HepG2 (cell line): ENCODE results near the gene RPS6KA2. TPM values are rescaled to one million over a fixed set of nuclear protein-coding genes. Genes with fewer than 3 reads are reported as not detected.

Source experiments
- CCDC6 ChIP-seq: sonication (generic); formaldehyde crosslinking; IDR thresholded peaks from 2 replicates; pipeline ENCODE4 v1.8.1; 2022; ENCODE audit warnings: mild to moderate bottlenecking, missing genetic modification reagents, moderate library complexity
- CENPT ChIP-seq: sonication (generic); formaldehyde crosslinking; IDR thresholded peaks from 2 replicates; pipeline ENCODE4 v1.8.0; 2022; ENCODE audit warnings: low read depth, mild to moderate bottlenecking, moderate library complexity, missing genetic modification reagents
- GABPB1 ChIP-seq: IDR thresholded peaks from 2 replicates; pipeline ENCODE4 v1.6.1; 2016; ENCODE audit warnings: mild to moderate bottlenecking, missing genetic modification reagents, moderate library complexity, missing compliant biosample characterization
- GZF1 ChIP-seq: sonication (generic); formaldehyde crosslinking; IDR thresholded peaks from 2 replicates; pipeline ENCODE4 v1.5.1; 2020; ENCODE audit warnings: mild to moderate bottlenecking, missing genetic modification reagents
- HNRNPK ChIP-seq: fragments of 200-400 bp; formaldehyde crosslinking; IDR thresholded peaks from 2 replicates; pipeline ENCODE4 v1.6.1; 2018; ENCODE audit warnings: low read length, low read depth, moderate library complexity, mild to moderate bottlenecking; ENCODE audit not compliant: poor library complexity, severe bottlenecking
- MTF2 ChIP-seq: sonication (generic); formaldehyde crosslinking; IDR thresholded peaks from 2 replicates; pipeline ENCODE4 v1.5.0; 2020; ENCODE audit warnings: missing genetic modification reagents, borderline replicate concordance
- SMAD1 ChIP-seq: sonication (generic); formaldehyde crosslinking; IDR thresholded peaks from 2 replicates; pipeline ENCODE4 v1.4.0; 2020; ENCODE audit warnings: missing genetic modification reagents, low read depth, mild to moderate bottlenecking, borderline replicate concordance
- TBX3 ChIP-seq: fragments of 450-650 bp; IDR thresholded peaks from 2 replicates; pipeline ENCODE4 v1.6.1; 2017; ENCODE audit warnings: antibody characterized with exemption, mild to moderate bottlenecking, inconsistent platforms, borderline replicate concordance
- YY1 ChIP-seq: IDR thresholded peaks from 2 replicates; pipeline ENCODE4 v1.6.1; 2011; ENCODE audit warnings: low read length, low read depth, moderate library complexity, mild to moderate bottlenecking; ENCODE audit not compliant: insufficient read depth, insufficient replicate concordance
- ZBTB21 ChIP-seq: sonication (generic); formaldehyde crosslinking; IDR thresholded peaks from 2 replicates; pipeline ENCODE4 v1.4.0; 2020; ENCODE audit warnings: missing genetic modification reagents
- ZNF121 ChIP-seq: sonication (generic); formaldehyde crosslinking; IDR thresholded peaks from 2 replicates; pipeline ENCODE4 v1.5.0; 2020; ENCODE audit warnings: mild to moderate bottlenecking, missing genetic modification reagents
- ZNF180 ChIP-seq: sonication (generic); formaldehyde crosslinking; IDR thresholded peaks from 2 replicates; pipeline ENCODE4 v1.4.0; 2020; ENCODE audit warnings: low read depth, missing genetic modification reagents, borderline replicate concordance
- ZNF260 ChIP-seq: sonication (generic); formaldehyde crosslinking; IDR thresholded peaks from 2 replicates; pipeline ENCODE4 v1.4.0; 2020; ENCODE audit warnings: missing genetic modification reagents, low read depth, mild to moderate bottlenecking, borderline replicate concordance
- ZNF326 ChIP-seq: sonication (generic); formaldehyde crosslinking; IDR thresholded peaks from 2 replicates; pipeline ENCODE4 v1.4.0; 2020; ENCODE audit warnings: missing genetic modification reagents, borderline replicate concordance
- ZNF557 ChIP-seq: sonication (generic); formaldehyde crosslinking; IDR thresholded peaks from 2 replicates; pipeline ENCODE4 v1.4.0; 2020; ENCODE audit warnings: missing genetic modification reagents
- ZNF749 ChIP-seq: sonication (generic); formaldehyde crosslinking; IDR thresholded peaks from 2 replicates; pipeline ENCODE4 v1.8.0; 2022; ENCODE audit warnings: mild to moderate bottlenecking, missing genetic modification reagents, moderate library complexity, borderline replicate concordance
- ZNF883 ChIP-seq: sonication (generic); formaldehyde crosslinking; IDR thresholded peaks from 2 replicates; pipeline ENCODE4 v1.5.1; 2020; ENCODE audit warnings: mild to moderate bottlenecking, missing genetic modification reagents; ENCODE audit errors: not compliant biosample characterization
- polyA plus RNA-seq, 8 experiments: library from polyadenylated mRNA; depleted of rRNA in 3 of 8; stranded (reverse) in 7 of 8; unstranded in 1 of 8; fragments of >200 nt; fragmentation: Illumina TruSeq in 4 of 8; extraction: Trizol in 4 of 8; gene quantifications; 2 replicates each; pipeline versions ENCODE4 v1.2.1 to v1.2.3, GENCODE V29; 2011 to 2016; ENCODE audit warnings: low read depth in 4 of 8, missing spikeins in 1 of 8, mixed read lengths in 1 of 8; ENCODE audit not compliant: insufficient read depth in 1 of 8
- total RNA-seq, 5 experiments: library from RNA; depleted of rRNA; stranded (reverse); fragments of >200 nt; fragmentation: Illumina TruSeq; extraction: Trizol; gene quantifications; 2 replicates each; pipeline ENCODE4 v1.2.3, GENCODE V29; 2016; ENCODE audit warnings: low read depth in 1 of 5
- TF ChIP-seq, protein P1 (sequence below): IDR thresholded peaks from 2 replicates; pipeline ENCODE4 v1.6.1; 2016; ENCODE audit warnings: mild to moderate bottlenecking, missing biosample characterization, missing genetic modification reagents
- TF ChIP-seq, protein P2 (sequence below): sonication (generic); formaldehyde crosslinking; IDR thresholded peaks from 2 replicates; pipeline ENCODE4 v1.4.0; 2020; ENCODE audit warnings: missing genetic modification reagents, borderline replicate concordance
- TF ChIP-seq, protein P3 (sequence below): sonication (generic); formaldehyde crosslinking; IDR thresholded peaks from 2 replicates; pipeline ENCODE4 v1.4.0; 2020; ENCODE audit warnings: missing genetic modification reagents
- TF ChIP-seq, protein P4 (sequence below): sonication (generic); formaldehyde crosslinking; IDR thresholded peaks from 2 replicates; pipeline ENCODE4 v1.8.0; 2022; ENCODE audit warnings: mild to moderate bottlenecking, missing genetic modification reagents
- TF ChIP-seq, protein P5 (sequence below): sonication (generic); formaldehyde crosslinking; IDR thresholded peaks from 2 replicates; pipeline ENCODE4 v1.4.0; 2020; ENCODE audit warnings: mild to moderate bottlenecking, missing genetic modification reagents, borderline replicate concordance

The RPS6KA2 gene
- total and polyA plus RNA-seq, 2 of the 13 experiments (the other 11 are each of a cell fraction or from before 2014, with no cell fraction given) = 0.22 to 0.38 TPM

DNA sequence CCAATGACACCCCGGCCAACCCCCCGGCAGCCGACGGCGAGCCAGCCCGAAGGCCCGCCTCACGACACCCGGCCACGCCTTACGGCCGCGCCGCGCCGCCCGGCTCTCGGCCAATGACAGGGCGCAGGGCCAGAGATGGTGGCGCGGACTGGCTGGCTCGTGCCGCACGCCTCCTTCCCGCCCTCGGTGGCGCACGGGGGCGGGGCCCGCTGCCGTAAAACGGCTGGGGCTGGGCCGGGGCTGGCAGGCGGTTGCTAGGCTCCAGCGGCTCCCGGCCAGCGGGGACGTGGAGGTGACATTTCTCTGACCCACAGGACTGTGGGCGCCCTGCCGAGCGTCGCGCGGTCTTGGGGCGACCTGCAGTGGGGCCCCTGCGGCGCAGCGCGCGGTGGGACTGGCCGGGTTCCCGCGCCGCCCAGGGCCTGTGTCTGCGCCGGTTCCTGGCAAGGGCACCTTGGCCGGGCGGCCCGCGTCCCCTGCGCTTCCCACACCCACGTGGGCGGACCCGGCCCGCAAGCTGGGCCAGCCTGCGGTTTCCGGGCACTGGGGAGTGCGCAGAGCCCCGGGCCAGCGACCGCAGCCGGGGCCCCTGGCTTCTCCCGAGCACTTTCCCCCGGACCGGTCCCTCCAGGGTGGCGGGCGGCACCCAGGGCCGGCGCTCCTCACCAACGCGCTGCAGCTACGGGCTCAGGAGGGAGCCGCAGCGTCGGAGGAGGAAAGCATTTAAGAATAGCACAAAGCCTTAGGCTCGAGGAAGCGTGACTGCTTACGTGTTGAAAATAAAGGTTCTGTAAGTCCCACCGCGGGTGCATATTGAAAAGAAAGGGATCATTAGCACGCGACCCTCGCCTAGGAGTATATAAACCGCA lies 243.9 kb downstream of the RPS6KA2 start, which contains the start of gene MPC1 (continued):
- TF ChIP-seq ZBTB21 (CRISPR knock-in tag) (no peak), MTF2 (CRISPR knock-in tag) (no peak), YY1 (no peak), GZF1 (CRISPR knock-in tag) (0 out of 2 replicates have a peak, but pooled peaks have one; percentile 17), ZNF180 (CRISPR knock-in tag) (no peak), CCDC6 (CRISPR knock-in tag) (peak; percentile 94), GABPB1 (CRISPR knock-in tag) (peak; percentile 80), ZNF557 (CRISPR knock-in tag) (no peak), ZNF749 (CRISPR knock-in tag) (peak; percentile 96), ZNF326 (CRISPR knock-in tag) (no peak), CENPT (CRISPR knock-in tag) (peak; percentile 89; the same call in 1 of the 2 replicates), ZNF260 (CRISPR knock-in tag) (no peak), TBX3 (peak; percentile 30; the same call in 1 of the 2 replicates), ZNF121 (CRISPR knock-in tag) (peak; percentile 52; the same call in 1 of the 2 replicates), ZNF883 (peak; percentile 86), HNRNPK (peak; percentile 72), SMAD1 (CRISPR knock-in tag) (peak; percentile 67; the same call in 1 of the 2 replicates)
- TF ChIP-seq, protein P1, sequence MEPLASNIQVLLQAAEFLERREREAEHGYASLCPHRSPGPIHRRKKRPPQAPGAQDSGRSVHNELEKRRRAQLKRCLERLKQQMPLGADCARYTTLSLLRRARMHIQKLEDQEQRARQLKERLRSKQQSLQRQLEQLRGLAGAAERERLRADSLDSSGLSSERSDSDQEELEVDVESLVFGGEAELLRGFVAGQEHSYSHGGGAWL (CRISPR knock-in tag) = peak; percentile 91; the same call in 1 of the 2 replicates
- TF ChIP-seq, protein P2, sequence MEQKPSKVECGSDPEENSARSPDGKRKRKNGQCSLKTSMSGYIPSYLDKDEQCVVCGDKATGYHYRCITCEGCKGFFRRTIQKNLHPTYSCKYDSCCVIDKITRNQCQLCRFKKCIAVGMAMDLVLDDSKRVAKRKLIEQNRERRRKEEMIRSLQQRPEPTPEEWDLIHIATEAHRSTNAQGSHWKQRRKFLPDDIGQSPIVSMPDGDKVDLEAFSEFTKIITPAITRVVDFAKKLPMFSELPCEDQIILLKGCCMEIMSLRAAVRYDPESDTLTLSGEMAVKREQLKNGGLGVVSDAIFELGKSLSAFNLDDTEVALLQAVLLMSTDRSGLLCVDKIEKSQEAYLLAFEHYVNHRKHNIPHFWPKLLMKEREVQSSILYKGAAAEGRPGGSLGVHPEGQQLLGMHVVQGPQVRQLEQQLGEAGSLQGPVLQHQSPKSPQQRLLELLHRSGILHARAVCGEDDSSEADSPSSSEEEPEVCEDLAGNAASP (CRISPR knock-in tag) = peak; percentile 24; the same call in 1 of the 2 replicates
- TF ChIP-seq, protein P3, sequence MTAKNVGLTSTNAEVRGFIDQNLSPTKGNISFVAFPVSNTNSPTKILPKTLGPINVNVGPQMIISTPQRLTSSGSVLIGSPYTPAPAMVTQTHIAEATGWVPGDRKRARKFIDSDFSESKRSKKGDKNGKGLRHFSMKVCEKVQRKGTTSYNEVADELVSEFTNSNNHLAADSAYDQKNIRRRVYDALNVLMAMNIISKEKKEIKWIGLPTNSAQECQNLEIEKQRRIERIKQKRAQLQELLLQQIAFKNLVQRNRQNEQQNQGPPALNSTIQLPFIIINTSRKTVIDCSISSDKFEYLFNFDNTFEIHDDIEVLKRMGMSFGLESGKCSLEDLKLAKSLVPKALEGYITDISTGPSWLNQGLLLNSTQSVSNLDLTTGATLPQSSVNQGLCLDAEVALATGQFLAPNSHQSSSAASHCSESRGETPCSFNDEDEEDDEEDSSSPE (CRISPR knock-in tag) = peak; percentile 100
- TF ChIP-seq, protein P4, sequence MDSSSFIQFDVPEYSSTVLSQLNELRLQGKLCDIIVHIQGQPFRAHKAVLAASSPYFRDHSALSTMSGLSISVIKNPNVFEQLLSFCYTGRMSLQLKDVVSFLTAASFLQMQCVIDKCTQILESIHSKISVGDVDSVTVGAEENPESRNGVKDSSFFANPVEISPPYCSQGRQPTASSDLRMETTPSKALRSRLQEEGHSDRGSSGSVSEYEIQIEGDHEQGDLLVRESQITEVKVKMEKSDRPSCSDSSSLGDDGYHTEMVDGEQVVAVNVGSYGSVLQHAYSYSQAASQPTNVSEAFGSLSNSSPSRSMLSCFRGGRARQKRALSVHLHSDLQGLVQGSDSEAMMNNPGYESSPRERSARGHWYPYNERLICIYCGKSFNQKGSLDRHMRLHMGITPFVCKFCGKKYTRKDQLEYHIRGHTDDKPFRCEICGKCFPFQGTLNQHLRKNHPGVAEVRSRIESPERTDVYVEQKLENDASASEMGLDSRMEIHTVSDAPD = peak; percentile 63; the same call in 1 of the 2 replicates
- TF ChIP-seq, protein P5, sequence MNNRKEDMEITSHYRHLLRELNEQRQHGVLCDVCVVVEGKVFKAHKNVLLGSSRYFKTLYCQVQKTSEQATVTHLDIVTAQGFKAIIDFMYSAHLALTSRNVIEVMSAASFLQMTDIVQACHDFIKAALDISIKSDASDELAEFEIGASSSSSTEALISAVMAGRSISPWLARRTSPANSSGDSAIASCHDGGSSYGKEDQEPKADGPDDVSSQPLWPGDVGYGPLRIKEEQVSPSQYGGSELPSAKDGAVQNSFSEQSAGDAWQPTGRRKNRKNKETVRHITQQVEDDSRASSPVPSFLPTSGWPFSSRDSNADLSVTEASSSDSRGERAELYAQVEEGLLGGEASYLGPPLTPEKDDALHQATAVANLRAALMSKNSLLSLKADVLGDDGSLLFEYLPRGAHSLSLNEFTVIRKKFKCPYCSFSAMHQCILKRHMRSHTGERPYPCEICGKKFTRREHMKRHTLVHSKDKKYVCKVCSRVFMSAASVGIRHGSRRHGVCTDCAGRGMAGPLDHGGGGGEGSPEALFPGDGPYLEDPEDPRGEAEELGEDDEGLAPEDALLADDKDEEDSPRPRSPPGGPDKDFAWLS (CRISPR knock-in tag) = no peak; the same call in 1 of the 2 replicates
